Retinal pigment epithelial cell (primary cell): ENCODE measurements around the gene FAM200C.

Experiments used
- DNase-seq: peaks from one replicate; pipeline ENCODE4 v3.0.0-alpha.2; 2010; ENCODE audit warnings: low read depth
- H3K4me3 ChIP-seq: 2 replicates; pipeline ENCODE4 v1.5.1; 2011; ENCODE audit warnings: mild to moderate bottlenecking, low read length, control low read depth, moderate library complexity
- TF ChIP-seq, protein P1 (sequence below): conservative IDR thresholded peaks from 2 replicates; pipeline ENCODE4 v1.5.1; 2011; ENCODE audit warnings: low read depth, low read length, control low read depth, inconsistent platforms

FAM200C gene

DNA sequence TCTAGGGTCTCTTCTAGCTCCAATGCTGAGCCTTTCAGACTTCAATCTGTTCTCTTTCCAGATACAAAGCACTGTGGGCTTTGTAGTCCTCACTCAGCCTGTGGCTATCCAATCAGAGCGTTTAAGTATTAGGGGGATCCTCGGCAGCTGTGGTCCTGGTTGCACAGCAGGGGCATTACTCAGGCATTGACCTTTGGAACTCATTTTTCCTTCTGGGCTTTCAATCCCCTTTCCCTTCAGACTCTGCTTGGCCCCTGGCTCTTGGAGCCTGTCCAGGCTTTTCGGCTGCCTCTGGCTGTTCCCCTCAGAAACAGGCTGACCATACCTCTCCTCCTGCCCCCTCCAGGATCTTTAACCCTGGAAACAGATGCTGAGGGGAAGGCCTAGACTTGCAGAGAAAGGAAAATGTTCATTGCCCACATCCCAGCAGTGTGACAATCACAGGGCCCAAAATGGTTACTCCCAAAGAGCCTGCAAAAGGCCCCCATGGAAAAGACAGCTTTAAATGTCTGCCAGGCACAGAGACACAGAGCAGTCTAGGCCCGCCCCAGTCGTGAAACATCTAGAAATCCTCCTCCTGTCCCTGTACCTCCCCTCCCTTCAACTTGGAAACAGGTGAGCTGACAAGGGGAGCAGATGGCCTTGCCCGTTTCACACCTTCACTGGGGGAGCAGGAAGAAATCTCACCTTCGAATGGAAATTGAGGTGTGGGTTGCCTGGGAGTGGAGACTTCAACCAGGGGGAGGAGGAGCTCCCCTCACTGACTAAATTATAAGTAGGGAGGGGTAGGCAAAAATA is 43.1 kb downstream of the FAM200C start:
- H3K4me3 ChIP-seq, result no peak overlapping the region
- TF ChIP-seq, protein P1, sequence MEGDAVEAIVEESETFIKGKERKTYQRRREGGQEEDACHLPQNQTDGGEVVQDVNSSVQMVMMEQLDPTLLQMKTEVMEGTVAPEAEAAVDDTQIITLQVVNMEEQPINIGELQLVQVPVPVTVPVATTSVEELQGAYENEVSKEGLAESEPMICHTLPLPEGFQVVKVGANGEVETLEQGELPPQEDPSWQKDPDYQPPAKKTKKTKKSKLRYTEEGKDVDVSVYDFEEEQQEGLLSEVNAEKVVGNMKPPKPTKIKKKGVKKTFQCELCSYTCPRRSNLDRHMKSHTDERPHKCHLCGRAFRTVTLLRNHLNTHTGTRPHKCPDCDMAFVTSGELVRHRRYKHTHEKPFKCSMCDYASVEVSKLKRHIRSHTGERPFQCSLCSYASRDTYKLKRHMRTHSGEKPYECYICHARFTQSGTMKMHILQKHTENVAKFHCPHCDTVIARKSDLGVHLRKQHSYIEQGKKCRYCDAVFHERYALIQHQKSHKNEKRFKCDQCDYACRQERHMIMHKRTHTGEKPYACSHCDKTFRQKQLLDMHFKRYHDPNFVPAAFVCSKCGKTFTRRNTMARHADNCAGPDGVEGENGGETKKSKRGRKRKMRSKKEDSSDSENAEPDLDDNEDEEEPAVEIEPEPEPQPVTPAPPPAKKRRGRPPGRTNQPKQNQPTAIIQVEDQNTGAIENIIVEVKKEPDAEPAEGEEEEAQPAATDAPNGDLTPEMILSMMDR, result no peak
- no peak for DNase-seq

DNA sequence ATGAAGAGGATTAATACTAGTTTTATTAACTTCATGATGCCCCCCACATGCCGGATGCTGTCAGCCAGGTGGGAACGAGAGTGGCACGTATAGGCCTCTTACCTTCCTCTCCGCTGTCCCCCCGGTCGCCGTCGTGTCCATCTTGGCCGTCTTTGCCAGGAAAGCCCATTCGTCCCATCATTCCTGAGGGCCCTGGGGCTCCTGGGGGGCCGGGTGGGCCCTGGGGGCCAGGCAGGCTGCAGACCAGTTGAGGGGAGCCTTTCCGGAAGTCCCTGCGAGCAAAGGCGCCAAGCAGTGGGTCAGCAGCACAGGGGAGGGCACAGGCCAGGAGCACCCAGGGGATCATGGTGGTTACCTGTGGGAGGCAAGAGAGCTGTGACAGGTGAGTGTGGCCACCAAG is 45.2 kb downstream of the FAM200C start:
- TF ChIP-seq, protein P1, result no peak
- no peak overlapping the region for H3K4me3 ChIP-seq
- DNase-seq, result no peak

DNA sequence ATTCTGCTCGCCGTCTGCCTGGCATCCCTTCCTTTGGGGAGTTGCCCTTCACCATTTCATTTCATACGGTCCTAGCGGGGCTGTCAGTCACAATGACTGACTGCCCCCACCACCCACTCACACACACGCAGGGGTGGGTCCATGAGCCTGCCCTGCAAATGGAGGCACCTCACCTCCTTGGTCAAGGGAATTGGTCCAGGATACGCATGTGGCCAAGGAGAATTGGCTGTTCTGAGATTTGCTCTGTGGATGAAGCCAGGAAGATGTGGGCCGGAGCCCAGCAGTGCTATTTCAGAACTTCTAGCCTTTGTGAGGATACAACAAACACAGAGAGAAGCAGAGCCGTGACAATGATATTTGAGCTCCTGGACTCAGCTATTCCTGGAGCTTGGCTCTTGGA is 46.5 kb downstream of the FAM200C start:
- no peak for DNase-seq
- TF ChIP-seq, protein P1, result no peak
- no peak overlapping the region for H3K4me3 ChIP-seq

GRCh38 chr5:160352308-160352707 is 47.5 kb downstream of the FAM200C start:
- TF ChIP-seq, protein P1, result no peak
- no peak for DNase-seq

DNA sequence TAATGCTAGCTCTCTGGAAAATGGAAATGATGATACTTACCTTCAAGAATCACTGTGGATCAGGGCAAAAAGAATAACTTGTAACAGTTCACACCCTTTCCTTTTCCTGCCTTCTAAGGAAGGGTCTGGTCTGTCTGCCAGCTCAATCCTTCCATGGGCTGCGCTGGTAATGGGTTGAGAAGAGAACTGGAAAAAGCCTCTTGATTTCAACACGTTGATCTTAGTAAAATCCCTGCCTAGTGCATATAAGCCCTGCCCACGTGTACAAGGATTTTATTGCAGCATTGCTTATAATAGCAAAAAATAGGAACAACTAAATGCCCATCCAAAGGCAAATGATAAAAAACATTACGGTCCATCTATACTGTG is 49.9 kb downstream of the FAM200C start:
- no peak overlapping the region for H3K4me3 ChIP-seq
- no peak for DNase-seq
- TF ChIP-seq, protein P1, result no peak

More at GRCh38 chr5:160352308-160352707, 47.5 kb downstream of the FAM200C start:
- H3K4me3 ChIP-seq, result no peak overlapping the region

DNA sequence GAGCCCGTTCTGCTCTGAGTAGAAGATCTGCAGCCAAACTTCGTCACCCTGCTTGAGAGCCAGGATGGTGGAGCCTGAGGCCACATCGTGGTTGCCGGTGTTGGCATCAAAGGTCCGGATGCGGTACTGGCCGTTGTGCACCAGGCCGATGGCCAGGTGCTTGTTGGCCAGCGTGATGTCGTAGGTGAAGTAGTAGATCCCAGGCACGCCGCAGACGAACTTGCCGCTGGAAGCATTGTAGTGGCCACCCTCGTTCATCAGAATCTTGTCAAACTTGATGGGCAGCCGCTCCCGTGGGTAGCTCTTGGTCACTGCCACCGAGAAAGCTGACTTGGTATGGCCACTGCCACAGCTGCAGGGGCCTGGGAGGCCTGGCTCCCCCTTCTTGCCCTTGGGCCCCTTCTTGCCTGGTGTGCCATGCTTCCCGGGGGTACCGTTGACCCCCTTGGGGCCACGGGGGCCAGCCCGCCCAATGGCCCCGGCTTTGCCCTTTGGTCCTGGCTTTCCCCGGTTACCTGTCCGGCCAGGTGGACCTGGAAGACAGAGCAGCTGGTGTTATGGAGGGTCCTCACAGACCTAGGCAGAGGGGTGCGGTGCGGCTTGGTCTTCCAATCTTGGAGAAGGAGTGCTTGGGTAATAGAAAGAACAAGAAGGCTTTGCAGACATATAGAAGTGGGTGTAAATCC is 50.5 kb downstream of the FAM200C start:
- TF ChIP-seq, protein P1, result no peak
- no peak for DNase-seq
- H3K4me3 ChIP-seq, result no peak overlapping the region

- no peak for DNase-seq
- no peak overlapping the region for H3K4me3 ChIP-seq
- TF ChIP-seq, protein P1, result no peak
Observed at GRCh38 chr5:160348080-160348479, 51.8 kb downstream of the FAM200C start.
